MM.1S (cell line): ENCODE data around the gene RHOJ.

ENCODE experiments used
- DNase-seq: peaks from one replicate; pipeline ENCODE4 v3.0.0-alpha.2; 2015
- H2AFZ ChIP-seq: fragments of 300-600 bp; sonication (generic); 2 replicates; pipeline ENCODE4 v1.6.0; 2016; ENCODE audit warnings: antibody characterized with exemption, low read length
- H3F3A ChIP-seq: fragments of 300-600 bp; sonication (generic); 2 replicates; pipeline ENCODE4 v1.6.1; 2016; ENCODE audit warnings: mild to moderate bottlenecking, antibody characterized with exemption, low read length, moderate library complexity, mixed read lengths; ENCODE audit not compliant: insufficient read depth
- H3K27ac ChIP-seq: fragments of 300-600 bp; sonication (generic); 2 replicates; pipeline ENCODE4 v1.5.1; 2016; ENCODE audit warnings: mild to moderate bottlenecking, low read length
- H3K27me3 ChIP-seq: fragments of 300-600 bp; sonication (generic); replicated peaks from 2 replicates; pipeline ENCODE4 v1.6.0; 2016; ENCODE audit warnings: low read length; ENCODE audit not compliant: insufficient read depth
- H3K36me3 ChIP-seq: fragments of 300-600 bp; sonication (generic); replicated peaks from 2 replicates; pipeline ENCODE4 v1.6.1; 2016; ENCODE audit warnings: mild to moderate bottlenecking, low read length, mixed read lengths; ENCODE audit not compliant: insufficient read depth
- H3K4me1 ChIP-seq: fragments of 300-600 bp; sonication (generic); 2 replicates; pipeline ENCODE4 v1.6.1; 2016; ENCODE audit warnings: low read length, mixed read lengths
- H3K4me2 ChIP-seq: fragments of 300-600 bp; sonication (generic); 2 replicates; pipeline ENCODE4 v1.6.0; 2016; ENCODE audit warnings: low read depth, low read length
- H3K4me3 ChIP-seq: fragments of 300-600 bp; sonication (generic); 2 replicates; pipeline ENCODE4 v1.5.1; 2016; ENCODE audit warnings: low read length, mixed read lengths
- H3K79me2 ChIP-seq: fragments of 300-600 bp; sonication (generic); 2 replicates; pipeline ENCODE4 v1.6.1; 2016; ENCODE audit warnings: mixed run types, low read length, mixed read lengths
- H3K9ac ChIP-seq: fragments of 300-600 bp; sonication (generic); 2 replicates; pipeline ENCODE4 v1.6.1; 2016; ENCODE audit warnings: low read length, mixed read lengths
- H3K9me2 ChIP-seq: fragments of 300-600 bp; sonication (generic); replicated peaks from 2 replicates; pipeline ENCODE4 v1.6.1; 2016; ENCODE audit warnings: mild to moderate bottlenecking, low read length, mixed read lengths; ENCODE audit not compliant: insufficient read depth
- H3K9me3 ChIP-seq: fragments of 300-600 bp; sonication (generic); replicated peaks from 2 replicates; pipeline ENCODE4 v1.6.1; 2016; ENCODE audit warnings: mild to moderate bottlenecking, low read length, mixed read lengths; ENCODE audit not compliant: insufficient read depth
- H4K20me1 ChIP-seq: fragments of 300-600 bp; sonication (generic); 2 replicates; pipeline ENCODE4 v1.6.1; 2016; ENCODE audit warnings: mild to moderate bottlenecking, low read length, moderate library complexity, mixed read lengths; ENCODE audit not compliant: insufficient read depth
- CTCF ChIP-seq: fragments of 300-600 bp; sonication (generic); IDR thresholded peaks from 2 replicates; pipeline ENCODE4 v1.5.1; 2016; ENCODE audit warnings: antibody characterized with exemption, low read length, mixed read lengths
- EZH2 ChIP-seq: fragments of 300-600 bp; sonication (generic); optimal IDR thresholded peaks from 2 replicates; pipeline ENCODE3; 2017; ENCODE audit warnings: low read depth, mild to moderate bottlenecking, antibody characterized with exemption, low read length, mixed read lengths
- EZH2phosphoT487 ChIP-seq: fragments of 300-600 bp; sonication (generic); IDR thresholded peaks from 2 replicates; pipeline ENCODE4 v1.6.1; 2018; ENCODE audit warnings: antibody characterized with exemption, low read length

Gene RHOJ

GRCh38 chr14:63282997-63283883 lies 79.0 kb downstream of the RHOJ start:
- no peaks in the 10 kb centered on the region for H3K36me3 ChIP-seq
- H3K4me3 ChIP-seq, result no peak overlapping the region
- H4K20me1 ChIP-seq, result no peaks in the 10 kb centered on the region
- no peaks in the 10 kb centered on the region for H3K9me2 ChIP-seq
- no peak overlapping the region for H2AFZ ChIP-seq
- no peaks in the 10 kb centered on the region for H3K79me2 ChIP-seq
- H3F3A ChIP-seq, result no peaks in the 10 kb centered on the region
- no peak for DNase-seq
- TF ChIP-seq CTCF (no peak), EZH2phosphoT487 (no peak), EZH2 (no peak)
- H3K9ac ChIP-seq, result no peak overlapping the region
- no peaks in the 10 kb centered on the region for H3K4me1 ChIP-seq
- no peak overlapping the region for H3K27ac ChIP-seq
- H3K27me3 ChIP-seq, result no peaks in the 10 kb centered on the region
- H3K9me3 ChIP-seq, result no peaks in the 10 kb centered on the region
- no peak overlapping the region for H3K4me2 ChIP-seq

- H2AFZ ChIP-seq, result no peak overlapping the region
- H3K4me1 ChIP-seq, result no peaks in the 10 kb centered on the region
- TF ChIP-seq CTCF (no peak), EZH2 (no peak)
- no peak for DNase-seq
- H3K79me2 ChIP-seq, result no peaks in the 10 kb centered on the region
- H3K9ac ChIP-seq, result no peak overlapping the region
- no peak overlapping the region for H3K27ac ChIP-seq
- H3K9me2 ChIP-seq, result no peaks in the 10 kb centered on the region
- no peaks in the 10 kb centered on the region for H3F3A ChIP-seq
- no peaks in the 10 kb centered on the region for H3K27me3 ChIP-seq
- H4K20me1 ChIP-seq, result no peaks in the 10 kb centered on the region
- no peaks in the 10 kb centered on the region for H3K9me3 ChIP-seq
- H3K36me3 ChIP-seq, result no peaks in the 10 kb centered on the region
- H3K4me3 ChIP-seq, result no peak overlapping the region
- no peak overlapping the region for H3K4me2 ChIP-seq
Observed at GRCh38 chr14:63283884-63284248, 79.6 kb downstream of the RHOJ start.

GRCh38 chr14:63286071-63286470 lies 81.8 kb downstream of the RHOJ start:
- Histone ChIP-seq H3K9me2 (no peaks in the 10 kb centered on the region), H4K20me1 (no peaks in the 10 kb centered on the region), H3F3A (no peaks in the 10 kb centered on the region), H3K27ac (no peak overlapping the region), H3K4me1 (no peaks in the 10 kb centered on the region), H3K27me3 (no peaks in the 10 kb centered on the region), H3K9ac (no peak overlapping the region), H3K4me2 (no peak overlapping the region), H3K4me3 (no peak overlapping the region), H3K36me3 (no peaks in the 10 kb centered on the region), H3K9me3 (no peaks in the 10 kb centered on the region), H3K79me2 (no peaks in the 10 kb centered on the region), H2AFZ (no peak overlapping the region)
- DNase-seq, result no peak
- TF ChIP-seq EZH2, result no peak
- no peak for TF ChIP-seq EZH2phosphoT487
- no peak for TF ChIP-seq CTCF
